Stimulated activated CD4-positive, alpha-beta T cell treated with anti-CD3 and anti-CD28 coated beads, Interleukin-2, amount 100 ng/mL, for 48 hours (primary cell): ENCODE results near the gene PRRX2.

Experiments
- DNase-seq, 2 donors: peaks; one replicate each; pipeline ENCODE4 v3.0.0-alpha.2; 2020

Gene PRRX2

DNA sequence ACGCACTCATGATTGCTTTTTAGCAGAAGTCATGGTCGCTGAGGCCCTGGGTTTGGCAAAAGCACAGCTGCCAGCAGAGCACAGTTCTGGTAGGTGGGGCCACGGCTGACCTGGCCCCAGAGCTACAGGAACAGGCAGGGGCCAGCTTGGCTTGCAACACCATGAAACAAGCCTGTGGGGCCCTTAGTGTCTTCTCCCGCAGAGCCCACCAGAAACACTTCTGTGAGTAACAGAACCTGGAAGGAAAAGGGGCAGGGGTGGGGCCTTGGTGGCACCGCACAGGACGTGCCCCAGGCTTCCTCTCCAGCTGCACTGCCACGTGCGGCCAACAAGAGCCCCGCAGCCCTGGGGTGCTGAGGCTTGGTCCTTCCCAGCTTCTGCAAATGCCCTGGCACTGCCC, 28.3 kb upstream of the PRRX2 start:
- DNase-seq = no peak

DNA sequence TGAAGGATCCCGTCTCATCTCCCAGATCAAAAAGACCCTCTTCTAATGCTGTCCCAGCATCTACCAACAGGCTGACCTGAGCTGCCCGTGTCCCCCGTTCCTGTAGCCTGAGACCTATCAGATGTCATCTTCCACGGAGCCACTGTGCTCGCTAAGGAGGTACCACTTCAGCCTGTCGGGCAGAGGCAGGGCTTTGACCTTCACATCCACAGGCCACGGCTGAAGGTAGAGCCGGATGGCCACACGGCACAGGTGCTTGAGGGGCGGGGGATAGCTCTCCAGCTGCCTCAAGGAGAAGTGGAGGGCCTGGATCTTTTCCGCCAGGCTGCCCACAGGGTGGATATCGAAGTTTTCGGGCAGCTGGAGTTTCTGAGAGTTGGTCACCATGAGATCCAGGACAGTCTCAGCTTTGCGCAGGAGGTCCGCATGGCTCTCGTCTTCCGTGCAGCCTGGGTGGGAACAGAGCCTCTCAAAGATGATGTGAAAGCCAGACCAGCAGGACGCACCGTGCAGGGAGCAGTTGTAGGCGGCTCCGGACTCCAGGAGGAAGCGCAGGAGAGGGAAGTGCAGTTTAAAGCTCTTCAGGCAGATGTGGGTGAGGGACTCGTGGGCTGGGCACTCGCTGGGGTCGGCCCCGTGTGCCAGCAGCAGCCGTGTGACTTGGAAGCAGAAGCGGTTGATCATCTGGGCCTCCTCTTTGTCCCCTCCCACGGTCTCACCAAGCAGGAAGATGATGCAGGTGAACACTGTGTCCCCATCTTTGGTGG, 27.6 kb upstream of the PRRX2 start:
- no peak for DNase-seq

DNA sequence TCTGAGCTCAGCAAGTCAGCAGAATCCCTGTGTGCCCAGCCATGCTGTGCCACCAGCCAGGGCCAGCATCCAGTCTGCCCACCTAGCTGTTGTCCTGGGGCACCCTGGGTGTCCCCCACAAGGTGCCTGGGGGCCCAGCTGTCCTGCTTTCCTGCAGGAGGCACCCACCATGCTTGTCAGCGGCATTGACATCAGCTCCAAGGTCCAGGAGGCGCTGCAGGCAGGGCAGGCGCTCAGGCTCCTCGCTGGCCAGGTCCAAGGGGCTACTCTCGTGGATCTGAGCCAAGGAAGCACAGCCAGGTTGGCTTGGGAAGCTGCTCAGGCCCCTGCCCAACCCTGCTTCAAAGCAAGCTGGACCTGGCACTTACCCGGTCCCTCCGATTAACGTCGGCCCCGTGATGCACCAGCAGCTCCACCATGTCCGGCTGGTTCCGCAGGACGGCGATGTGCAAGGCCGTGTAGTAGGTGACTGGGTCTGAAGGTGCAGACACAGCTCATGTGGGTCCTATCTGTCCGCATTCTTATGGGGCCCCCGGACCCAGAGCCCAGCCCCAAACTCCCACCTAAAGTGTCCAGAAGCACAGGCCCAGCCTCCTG, 26.3 kb upstream of the PRRX2 start:
- no peak for DNase-seq

DNA sequence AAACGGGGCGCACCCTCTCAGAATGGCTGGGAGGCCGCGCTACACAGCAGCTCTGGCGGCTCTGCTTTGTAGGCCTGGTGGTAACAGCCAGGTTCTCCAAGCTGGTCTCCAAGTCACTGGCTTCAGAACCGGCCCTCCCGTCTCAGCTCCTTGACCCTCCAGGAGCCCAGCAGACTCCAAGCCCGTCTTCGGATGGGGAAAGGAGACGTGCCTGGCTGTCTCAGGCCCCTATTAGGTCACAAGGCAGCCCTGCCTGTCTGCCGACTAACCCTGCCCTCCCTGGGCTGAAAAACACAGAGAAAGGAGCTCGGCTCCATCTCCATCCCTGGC, 25.7 kb upstream of the PRRX2 start:
- DNase-seq = no peak

DNA sequence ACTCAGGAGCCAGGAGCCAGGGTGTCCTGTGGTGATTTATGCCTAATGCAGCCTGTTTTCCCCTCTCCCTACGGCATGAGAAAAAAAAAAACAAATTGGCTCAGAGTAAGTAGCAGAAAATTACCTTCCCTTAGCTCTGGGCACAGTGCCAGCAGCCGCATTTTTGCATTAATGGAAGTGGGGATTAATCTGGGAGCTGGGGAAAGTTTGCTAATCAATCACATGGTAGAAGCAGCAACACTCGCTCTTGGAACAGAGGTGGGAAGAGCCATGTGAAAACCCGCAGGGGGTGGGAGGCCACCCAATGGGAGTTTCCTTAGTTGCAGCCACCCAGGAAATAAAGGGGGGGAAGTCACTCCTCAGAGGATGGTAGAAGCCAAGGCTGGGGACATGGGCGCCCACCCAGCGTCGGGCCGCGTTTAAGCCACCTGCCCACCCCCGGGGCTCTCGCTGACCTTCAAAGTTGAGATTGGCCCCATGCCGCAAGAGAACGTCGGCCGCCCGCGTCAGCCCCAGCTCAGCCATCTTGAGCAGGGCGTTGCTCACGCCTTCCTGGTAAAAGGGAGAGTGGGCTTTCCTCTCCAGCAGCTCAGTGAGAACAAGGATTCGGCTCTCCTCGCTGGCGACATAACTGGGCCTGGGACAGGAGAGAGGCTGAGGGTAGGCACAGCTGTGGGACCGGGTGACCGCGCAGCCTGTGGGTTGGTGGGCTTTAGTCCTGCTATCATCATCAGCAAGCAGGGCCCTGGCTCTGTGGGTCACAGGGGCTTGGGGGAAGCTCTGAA, 25.2 kb upstream of the PRRX2 start:
- DNase-seq = no peak

DNA sequence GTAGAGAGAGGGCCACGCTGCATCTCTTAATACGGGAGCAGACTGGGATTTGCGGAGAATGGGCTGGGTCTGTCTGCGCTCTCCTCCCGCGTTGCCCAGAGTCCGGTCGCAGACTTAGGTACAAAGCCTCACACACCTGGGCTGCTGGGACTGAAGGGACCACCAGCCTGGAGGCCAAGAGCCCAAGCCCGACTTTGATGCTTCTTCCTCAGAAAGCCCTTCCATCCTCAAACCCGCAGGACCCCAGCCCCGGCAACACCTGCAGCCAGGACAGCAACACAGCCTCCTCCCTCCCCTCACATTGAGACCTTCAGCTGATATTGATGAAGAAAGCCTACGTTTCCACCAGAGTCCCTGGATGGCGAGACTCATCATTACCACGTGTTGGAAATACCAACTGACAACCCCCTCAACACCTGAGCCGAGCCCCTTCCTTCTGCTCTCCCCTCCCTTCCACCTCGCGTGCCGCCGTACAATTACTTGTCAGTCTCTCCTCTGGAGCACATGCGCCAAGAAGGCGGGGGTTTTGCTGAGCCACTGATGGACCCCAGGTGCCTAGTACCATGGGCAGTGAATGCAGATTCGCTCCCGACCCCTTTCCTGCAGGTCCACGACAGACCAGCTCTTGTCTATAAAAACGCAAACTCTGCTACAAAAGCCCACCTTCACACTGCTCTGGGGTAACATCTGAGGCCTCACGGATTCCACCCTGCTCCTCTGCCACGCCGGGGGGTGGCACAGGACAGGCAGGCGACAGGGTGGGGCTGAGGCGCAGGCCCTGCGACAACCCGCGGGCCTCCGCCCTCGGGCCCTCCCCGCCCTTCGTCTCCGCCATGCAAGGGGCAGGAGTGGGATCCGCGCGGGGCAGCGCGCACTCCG, 24.3 kb upstream of the PRRX2 start:
- no peak for DNase-seq

DNA sequence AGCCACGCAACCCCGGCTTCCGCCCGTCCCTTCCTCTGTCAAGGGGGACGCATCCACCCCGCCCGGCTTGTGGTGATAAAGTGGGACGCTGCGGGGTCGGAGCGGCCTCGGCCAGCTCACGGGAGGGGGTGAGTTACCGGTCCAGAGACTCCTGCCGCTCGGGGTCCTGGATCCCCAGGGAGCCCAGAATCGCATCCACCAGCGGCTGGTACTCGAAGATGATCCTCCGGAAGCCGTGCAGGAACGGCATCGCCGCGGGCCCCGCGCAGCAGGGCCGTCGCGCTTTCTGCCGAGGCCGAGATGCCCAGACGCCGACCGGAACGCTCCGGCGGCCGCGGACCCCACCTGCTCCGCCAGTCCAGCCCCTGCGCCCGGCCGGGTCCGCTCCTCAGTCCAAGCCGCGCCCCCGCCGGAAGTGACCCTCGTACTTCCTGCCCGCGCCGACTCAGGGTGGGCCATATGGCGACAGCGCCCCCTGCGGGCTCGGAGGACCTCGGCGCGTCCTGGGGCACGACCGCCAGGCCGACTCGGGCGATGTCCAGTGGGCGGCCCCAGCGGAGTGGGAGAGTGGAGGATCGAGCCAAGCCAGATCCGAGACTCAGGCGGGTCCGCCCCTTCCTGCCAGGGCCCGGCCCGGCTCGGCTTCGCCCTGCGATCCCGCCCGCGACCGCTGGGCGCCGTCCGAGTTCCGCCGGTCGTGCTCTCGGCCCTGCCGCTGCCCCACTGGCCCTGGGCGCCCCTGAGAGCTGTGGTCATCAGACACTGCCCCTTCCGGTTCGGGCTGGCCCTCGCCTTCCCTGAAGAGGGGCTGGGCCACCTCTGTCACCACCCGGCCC, 23.5 kb upstream of the PRRX2 start, which contains the start of gene ASB6:
ASB6 (minus strand) TSS at position 402 of the 836 bp plus-strand sequence; CDS start at position 250, 152 bp downstream.
- DNase-seq = peak; percentile 99 to 100

DNA sequence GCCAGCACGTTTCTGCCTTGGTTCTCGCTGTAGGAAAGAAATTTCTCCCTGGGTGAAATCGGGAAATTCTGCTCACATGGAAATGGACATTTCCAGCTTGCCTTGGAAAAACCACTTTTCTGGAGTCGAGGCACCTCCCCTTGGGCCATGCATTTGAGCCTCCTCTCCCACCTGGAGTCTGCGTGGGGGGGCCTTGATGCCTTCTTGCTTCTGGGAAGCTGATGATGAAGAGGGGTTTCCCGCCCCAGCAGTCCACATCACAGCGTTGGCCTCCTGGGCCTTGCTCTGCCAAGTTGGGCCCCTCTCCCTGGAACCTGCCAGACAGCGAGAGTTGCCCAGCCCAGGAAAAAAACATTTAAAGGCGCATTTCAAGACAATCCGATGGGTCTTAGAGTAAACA, 21.7 kb upstream of the PRRX2 start:
- DNase-seq = no peak

DNA sequence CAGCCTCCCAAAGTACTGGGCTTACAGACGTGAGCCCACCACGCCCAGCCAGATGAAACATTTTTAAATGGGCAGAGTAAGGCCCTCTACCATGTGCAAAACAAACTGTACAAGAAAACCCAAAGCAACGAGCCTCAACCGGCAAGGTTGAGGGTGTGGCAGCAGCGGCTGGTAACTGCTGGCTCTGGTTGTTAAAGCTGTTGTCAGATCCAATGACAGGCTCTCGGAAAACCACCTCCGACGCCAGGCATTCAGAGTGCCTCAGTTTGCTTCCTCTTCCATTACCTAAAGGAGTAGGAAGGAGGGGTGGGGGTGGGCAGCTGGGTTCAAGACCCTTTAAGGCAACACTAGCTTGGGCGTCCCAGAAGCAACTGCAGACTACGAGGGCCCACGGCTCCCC, 21.1 kb upstream of the PRRX2 start:
- DNase-seq = no peak

DNA sequence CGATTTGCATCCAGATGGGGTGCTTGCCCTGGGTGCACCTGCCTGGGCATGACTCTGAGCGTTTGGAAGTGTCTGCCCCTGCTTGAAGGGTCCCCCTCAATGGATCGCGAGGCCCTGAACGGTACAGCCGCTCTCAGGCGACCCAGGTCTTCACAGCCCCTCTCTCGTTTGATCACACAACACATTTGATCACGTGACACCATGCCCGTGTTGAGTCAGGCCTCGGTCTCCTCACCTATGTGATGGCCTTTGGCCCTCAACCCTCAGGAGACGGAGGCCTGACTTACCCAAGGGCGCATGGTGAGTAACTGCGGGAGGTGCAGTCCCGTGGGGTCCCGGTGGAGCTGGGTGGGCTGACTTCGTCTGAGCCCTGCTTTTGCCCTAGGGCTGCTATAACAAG, 20.5 kb upstream of the PRRX2 start:
- no peak for DNase-seq

DNA sequence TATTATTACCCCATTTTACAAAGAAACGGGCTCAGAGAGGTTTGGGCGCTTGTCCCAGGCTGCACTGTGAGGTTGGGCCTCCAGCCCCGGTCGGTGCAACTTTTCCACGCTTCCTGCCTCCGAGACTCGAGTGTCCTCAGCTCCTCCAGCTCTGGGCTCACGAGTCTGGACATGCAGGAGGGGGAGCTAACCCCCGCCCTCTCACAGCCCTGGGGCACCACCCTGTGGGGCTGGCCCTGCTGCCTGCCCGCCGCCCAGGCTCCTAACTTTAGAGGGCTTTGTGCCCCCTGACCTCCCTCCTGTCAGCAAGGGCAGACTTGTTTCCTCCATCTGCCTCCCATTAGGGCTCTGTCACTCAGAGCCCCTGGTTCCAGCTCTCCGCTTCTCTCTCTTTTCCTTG, 19.2 kb upstream of the PRRX2 start:
- no peak for DNase-seq

DNA sequence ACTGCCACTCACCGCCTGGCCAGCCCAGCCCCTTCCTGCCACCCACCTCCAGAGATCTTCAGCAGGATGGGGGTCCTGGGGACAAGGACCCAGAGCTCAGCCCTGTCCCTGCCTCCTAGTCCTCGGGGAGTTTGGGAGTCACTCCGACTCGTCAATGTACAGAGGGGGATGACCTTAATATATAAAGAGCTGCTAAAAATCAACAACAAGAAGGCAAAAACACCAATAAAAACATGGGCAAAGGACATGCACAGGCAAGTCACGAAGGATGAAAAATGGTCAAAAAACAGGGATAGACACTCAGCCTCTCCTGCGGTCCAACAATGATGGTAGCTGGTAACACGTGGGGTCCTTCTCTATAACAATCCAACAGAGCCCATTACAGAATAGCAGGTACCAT, 18.8 kb upstream of the PRRX2 start:
- DNase-seq = no peak

DNA sequence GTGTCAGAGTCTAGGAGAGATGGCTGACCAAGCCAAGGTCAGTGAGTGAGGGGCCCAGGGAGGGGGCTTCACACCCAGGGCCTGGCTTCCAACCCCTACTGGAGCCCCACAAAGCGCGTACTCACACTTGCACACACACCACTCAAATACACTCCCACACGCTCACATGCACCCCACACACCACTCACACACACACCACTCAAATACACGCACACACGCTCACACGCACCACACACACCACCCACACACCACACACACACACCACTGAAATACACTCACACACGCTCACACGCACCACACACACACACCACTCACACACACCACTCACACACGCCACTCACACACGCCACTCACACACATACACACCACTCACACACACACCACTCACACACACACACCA, 17.8 kb upstream of the PRRX2 start:
- no peak for DNase-seq

DNA sequence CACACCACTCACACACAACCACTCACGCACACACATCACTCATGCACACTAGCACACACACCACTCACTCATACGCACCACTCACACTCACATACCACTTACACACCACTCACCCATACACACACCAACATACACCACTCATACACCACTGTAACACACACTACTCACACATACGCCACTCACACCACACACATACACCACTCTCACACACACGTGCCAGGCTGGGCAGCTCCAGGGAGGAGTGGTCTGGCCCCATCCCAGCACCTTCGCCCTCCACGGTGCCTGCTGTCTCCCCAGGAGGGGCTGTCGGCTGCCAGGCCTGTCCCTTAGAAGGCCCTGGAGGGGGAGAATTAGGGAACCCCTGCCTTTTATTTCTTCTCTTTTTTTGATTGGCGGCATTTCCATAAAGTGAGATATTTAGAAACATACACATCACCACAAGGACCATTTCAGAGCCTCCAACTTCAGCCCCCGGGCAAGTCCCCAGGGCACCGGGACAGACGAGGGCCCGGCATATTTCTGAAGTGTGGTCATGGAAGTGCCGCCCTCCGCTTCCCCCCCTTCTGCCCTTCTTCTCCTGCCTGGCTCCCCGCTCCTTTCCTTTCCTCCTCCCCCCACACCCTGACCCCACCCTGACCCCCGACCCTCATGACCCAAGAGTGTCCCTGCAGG, 17.2 kb upstream of the PRRX2 start:
- DNase-seq = no peak

DNA sequence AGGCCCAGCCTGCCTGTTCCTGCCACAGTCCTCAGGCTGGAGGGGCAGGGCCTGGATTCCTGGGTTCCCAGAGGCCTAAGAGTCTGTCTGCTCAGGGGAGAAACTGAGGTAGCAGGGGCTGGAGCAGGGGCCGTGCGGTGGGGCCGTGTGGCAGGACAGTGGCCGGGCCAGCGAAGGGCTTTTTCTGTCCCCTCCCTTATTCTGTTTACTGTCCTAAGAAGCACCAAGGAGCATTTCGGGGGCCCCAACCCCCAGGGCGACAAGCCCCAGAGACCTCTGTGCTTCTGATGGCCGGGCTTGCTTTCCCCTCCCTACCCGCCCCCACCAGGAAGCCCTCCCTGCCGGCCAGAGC, 16.7 kb upstream of the PRRX2 start:
- no peak for DNase-seq

DNA sequence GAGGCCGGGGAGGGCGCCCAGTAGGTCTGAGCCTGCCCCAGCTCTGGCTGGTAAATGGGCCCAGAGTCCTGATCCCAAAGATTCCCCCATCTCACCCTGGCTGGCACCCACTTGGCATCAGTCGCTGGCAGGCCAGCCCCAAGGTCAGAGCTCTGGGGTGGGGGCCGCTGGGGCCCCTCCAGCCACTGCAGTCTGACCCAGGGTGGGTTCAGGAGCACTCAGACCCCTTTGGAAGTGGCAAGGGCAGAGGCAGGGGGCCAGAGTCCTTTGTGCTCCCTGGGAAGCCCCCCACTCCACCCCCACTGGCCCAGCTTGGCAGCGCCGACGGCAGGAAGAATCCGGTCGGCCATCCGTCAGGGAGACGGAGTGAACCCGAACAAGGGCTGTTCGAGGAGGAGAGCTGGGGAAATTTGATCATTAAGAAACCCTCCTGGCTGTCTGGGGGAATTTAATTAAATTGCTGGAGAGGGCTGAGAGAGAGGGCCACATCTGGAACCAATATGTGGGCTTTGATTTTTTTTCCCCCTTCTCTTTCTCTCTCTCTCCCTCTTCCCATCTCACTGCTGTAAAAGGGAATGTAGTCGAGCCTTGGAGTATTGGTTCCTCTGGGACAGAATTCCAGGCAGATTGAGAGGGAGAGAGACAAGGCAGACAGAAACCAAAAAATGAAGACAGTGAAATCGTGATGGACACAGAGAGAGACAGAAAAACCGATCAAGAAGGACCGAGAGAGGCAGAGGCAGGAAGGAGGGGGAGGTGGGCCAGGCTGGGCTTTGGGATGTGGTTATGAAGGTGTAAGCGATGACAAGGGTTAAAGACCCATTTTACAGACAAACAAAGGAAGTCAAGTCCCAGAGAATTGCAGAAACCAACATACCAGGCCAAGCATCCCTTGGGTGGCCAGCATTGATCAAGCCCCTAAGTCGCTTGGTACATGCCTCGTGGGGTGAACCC, 15.4 kb upstream of the PRRX2 start:
- DNase-seq = no peak

DNA sequence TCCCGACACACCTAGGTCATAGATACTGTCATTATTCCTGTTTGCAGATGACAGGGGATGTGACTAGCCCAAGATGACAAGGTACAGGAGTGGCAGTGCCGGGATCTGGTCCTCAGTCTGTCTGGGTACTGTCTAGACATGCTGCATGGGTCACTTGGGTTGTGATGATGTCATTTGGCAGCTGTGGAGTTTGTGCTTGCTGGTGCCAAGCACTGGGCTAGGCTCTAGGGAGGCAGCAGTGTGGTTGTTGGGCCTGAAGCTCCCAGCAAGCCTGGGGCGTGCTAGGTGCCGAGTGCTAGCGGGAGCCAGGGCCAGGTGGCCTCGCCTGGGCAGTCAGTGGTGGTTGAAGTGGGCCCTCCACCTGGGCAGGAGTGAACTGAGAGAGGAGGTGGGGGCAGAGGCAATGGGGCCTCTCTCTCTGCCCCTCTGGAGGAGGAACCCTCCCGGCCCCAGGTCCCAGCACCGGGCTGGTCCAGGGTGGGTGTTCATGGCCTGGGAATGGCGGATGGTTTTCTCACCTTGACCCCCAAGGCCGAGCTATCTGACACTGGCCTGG, 14.7 kb upstream of the PRRX2 start:
- DNase-seq = no peak

DNA sequence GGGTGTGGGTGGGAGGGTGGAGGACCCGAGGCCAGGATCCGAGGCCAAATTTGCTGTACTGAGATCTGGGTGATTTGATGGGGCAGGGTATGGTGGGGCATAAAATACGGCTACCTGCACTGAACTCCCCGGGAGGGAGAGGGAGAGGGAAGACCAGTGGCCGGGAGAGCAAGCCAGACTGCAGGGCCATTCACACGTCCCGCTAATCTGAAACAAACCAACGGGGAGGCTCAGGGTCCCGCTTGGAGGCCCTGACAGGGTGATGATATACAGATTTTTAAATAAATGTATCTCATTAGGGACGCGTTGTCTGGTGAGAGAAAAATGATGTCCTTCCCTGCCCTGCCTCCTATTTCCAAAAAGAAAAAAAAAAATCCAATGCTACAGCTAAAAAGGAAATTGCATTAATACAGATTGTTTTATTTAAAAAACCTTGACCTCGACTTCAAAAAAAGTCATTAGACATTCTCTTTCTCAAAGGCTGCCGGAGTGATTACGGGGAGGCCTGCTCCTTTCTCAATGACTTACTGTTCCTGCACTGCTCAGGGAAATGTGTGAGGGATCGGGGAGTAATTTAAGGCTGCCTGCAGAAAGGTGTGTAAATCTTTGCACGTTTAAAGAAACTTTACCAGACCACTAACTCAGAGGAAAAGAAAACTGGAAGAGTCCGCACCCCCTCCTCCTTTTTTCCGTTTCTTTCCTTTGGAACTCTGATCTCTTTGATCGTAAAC, 11.5 kb upstream of the PRRX2 start:
- DNase-seq = no peak

DNA sequence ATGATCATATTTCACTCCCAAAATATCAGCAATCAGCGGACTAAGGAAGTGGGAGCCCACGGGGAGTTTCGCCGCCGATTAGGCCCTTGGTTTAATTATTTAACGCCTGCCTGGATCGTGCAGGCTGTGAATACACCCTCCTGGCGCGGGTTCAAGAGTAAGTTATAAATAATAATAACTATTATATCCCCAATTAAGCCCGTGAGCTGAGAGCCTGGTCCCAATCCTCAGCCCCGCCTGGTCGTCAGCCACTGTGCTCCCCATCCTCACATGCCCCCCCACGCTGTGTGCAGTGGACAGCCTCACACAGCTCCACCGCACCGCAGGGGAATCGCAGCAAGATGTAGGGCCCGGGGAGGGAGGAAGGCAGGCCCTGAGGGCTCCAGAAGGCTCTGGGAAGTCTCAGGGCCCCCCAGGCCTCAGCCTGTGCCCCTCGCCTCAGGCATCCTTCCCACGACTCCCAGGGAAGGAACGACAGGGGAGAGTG, 10.8 kb upstream of the PRRX2 start:
- no peak for DNase-seq
